GM12873 (cell line): ENCODE results near the gene VMAC.

Experiments used
- CTCF ChIP-seq: IDR thresholded peaks from 2 replicates; pipeline ENCODE4 v1.5.1; 2012; ENCODE audit warnings: low read depth, mild to moderate bottlenecking, moderate library complexity, low read length, control low read depth; ENCODE audit not compliant: insufficient read depth; ENCODE audit errors: missing control alignments

VMAC gene

DNA sequence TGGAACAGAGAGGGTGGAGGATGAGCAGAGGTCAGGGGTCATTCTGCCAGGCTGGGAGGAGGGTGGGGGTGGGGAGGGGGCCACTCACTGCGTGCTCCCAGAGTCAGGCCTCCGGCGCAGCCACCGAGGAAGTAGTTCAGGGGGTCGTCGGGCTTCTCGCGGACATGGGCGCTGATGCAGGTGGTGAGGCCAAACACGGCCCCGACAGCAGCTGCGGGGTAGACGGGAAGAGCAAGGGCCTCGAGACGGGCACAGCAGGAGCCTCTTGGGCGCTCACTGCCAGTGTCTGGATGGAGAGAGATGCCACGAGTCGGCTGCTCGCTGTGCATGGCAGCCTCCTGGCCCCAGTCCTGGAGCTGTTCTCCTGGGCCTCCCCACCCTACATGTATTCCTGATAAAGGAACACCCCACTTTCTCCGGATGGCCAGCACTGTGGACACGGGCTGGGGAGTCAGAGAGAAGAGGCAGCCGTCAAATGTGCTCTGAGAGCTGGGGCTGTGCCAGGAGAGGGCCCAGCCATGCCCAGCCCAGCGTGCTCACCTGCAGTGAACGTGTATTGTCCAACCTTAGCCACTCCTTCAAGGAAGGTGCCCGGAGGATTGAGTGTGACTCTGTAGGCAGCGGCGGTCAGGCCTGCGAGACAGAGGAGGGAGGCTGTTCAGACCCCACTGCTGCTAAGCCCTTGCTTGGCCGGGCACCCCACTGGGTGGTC is 8.2 kb upstream of the VMAC start:
- TF ChIP-seq CTCF, result no peak

GRCh38 chr19:5897189-5897969 is 7.3 kb upstream of the VMAC start:
- no peak for TF ChIP-seq CTCF

DNA sequence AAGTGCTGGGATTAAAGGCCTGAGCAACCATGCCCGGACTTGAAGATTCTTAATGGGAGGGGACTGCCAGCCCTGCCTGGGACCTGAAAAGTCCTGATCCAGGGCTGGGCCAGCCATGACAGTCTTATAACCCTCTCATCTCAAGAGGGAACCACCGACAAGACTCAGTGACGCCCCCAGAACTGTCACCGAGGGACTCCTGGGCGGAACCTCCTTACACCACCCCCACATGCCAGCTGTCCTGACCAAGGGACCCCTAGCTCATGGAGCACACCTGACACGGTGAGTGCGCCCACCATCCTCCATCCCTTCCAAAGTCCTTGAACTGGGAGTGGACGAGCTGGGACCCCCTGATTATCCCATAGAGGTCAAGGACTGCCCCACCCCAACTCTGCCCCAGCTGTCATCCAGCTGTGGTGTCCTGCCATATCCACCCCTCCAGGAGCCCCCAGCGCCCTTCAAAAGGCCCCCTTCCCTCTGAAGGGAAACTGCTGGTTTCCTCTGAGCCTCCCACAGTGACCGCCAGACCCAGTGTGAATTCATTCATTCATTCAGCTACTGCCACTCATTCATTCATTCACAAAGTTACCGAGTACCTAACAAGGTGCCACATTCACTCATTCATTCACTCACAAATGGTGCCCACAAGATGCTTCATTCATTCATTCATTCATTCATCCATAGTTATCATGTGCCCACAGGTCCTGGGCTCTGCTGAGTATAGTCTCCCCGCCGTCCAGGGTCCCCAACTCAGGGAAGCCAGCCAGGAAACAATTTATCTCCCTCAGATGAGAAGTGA is 4.7 kb upstream of the VMAC start:
- no peak for TF ChIP-seq CTCF

- no peak for TF ChIP-seq CTCF
Observed at GRCh38 chr19:5900976-5901375, 3.7 kb upstream of the VMAC start.

DNA sequence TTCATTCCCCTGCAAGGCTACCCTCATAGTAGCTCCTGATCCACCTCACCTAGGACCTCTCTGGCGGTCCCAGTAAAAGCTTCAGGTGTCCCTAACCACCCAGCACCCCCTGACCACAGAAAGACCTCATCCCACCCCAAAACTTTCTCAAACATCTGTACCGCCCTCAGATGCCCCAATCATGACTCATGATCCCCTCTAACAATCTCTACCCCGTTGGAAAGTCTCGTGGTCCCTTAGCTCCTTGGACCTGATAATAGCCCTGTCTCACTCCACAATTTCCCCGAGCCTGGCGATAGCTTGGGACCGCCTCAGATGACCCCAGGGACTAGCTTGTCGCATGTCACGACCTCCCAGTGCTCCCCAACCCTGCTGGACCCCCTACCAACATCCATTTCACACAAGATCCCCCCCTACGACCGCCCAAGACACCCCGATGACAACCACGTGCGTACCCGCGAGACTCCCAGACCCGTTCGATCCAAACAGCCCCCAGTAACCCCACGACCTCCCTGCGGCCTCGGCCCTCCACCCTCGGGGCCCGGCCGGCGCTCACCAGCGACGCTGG is 1.5 kb upstream of the VMAC start:
- no peak for TF ChIP-seq CTCF

DNA sequence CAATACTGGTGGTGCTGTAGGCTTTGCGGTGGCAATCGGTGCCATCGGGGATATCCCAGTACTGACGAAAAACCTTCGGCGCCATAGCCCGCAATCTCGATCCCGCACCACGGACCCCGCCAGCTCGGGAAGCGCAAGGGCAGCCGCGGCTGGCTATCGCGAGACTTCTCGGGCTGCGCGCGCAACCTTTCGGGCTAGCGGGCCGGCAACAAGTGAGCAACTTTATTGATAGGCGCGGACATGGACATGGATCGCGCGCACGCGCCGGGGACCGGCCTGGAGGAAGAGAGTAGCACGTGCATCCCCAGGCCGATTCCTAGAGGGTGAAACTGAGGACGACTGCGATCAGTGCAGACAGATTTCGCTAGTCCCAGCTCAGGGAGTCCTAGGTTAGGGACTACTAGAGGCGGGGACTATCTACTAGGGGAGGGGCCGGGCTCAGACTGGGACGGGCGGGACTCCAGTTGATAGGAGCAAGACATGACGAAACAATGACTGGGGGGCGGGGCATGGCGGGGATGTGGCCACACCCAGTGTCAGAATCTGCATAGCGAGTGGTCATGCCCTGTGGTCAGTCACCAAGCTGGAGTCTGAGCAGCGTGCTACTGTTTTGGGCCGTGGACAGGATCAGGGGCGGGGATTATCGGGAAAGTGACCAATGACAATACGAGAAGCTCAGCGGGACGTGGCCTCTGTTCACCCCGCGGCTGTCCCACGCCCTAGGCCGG is 884 bp upstream of the VMAC start, which contains the start of gene NDUFA11:
NDUFA11 (minus strand) TSS at position 167 of the 728 bp plus-strand sequence; CDS start at position 85, 82 bp downstream.
- TF ChIP-seq CTCF, result no peak
